Activated T-cell treated with anti-CD3 and anti-CD28 coated beads, Interleukin-2, amount 50 U/mL, for 4 hours (primary cell): ENCODE results near the gene B3GNT8. TPM values are rescaled to one million over a fixed set of nuclear protein-coding genes. Genes with fewer than 3 reads are reported as not detected.
"Not testable (repeated sequence)": the region's sequence is repeated elsewhere in the genome, so short reads cannot be mapped to it uniquely, and the experiment has no call there.

Source experiments
- ATAC-seq, 2 donors: fragments of 200-7000 bp; cut with Tn5 transposase; one replicate each; pipeline ENCODE4 v1.10.0; 2021
- DNase-seq: peaks from one replicate; pipeline ENCODE4 v3.0.0-alpha.2; 2020
- H3K27me3 Mint-ChIP-seq: one replicate; pipeline ENCODE4 v1.8.0; 2021; ENCODE audit warnings: low read depth, mixed read lengths
- H3K36me3 Mint-ChIP-seq: one replicate; pipeline ENCODE4 v1.8.0; 2022; ENCODE audit warnings: mixed read lengths; ENCODE audit not compliant: insufficient read depth
- H3K4me1 Mint-ChIP-seq: one replicate; pipeline ENCODE4 v1.8.0; 2021; ENCODE audit warnings: low read depth, mixed read lengths
- H3K4me3 Mint-ChIP-seq: one replicate; pipeline ENCODE4 v1.8.0; 2021; ENCODE audit warnings: mild to moderate bottlenecking, moderate library complexity, mixed read lengths
- H3K9me3 Mint-ChIP-seq: one replicate; pipeline ENCODE4 v1.8.0; 2021; ENCODE audit warnings: mixed read lengths
- total RNA-seq, 3 donors: library from RNA; stranded (reverse); gene quantifications; one replicate each; pipeline ENCODE4 v1.2.1, GENCODE V29; 2021

The B3GNT8 gene
- total RNA-seq, 3 donors from 2014 or later = 0.15 to 0.35 (median 0.24) TPM

- DNase-seq (no peak), ATAC-seq (no peak)
- Mint-ChIP-seq H3K4me1 (peaks cover 41% of the 10 kb centered on the region), H3K36me3 (peaks cover 14% of the 10 kb centered on the region), H3K9me3 (no peaks in the 10 kb centered on the region), H3K27me3 (no peaks in the 10 kb centered on the region), H3K4me3 (peak overlapping the region; percentile 99)
Observed at GRCh38 chr19:41399091-41399490, 28.1 kb downstream of the B3GNT8 start.

DNA sequence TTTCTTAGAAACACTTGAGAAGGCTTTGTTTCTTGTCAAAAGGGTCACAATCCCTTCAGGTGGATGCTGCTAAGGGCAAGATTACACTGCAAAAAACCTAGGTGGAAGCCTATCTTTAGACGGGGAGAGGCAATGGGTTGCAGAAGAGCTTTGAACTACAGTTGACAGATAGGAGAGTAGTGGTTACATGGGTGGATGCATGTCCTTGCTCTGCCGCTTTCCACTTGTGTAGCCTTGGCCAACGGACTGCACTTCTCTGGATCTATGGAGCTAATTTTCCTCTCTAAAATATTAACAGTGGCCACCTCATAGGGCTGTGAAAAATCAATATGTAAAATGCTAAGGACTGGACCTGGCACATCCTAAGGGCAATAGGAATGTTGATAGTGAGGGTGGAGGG, 28.6 kb downstream of the B3GNT8 start:
- no peaks in the 10 kb centered on the region for H3K9me3 Mint-ChIP-seq
- H3K27me3 Mint-ChIP-seq = no peaks in the 10 kb centered on the region
- H3K4me3 Mint-ChIP-seq = peak overlapping the region; percentile 99
- ATAC-seq (no peak), DNase-seq (no peak)
- peaks cover 14% of the 10 kb centered on the region for H3K36me3 Mint-ChIP-seq
- peaks cover 39% of the 10 kb centered on the region for H3K4me1 Mint-ChIP-seq

GRCh38 chr19:41398050-41398418, 29.1 kb downstream of the B3GNT8 start:
- Mint-ChIP-seq H3K27me3 (no peaks in the 10 kb centered on the region), H3K36me3 (peaks cover 14% of the 10 kb centered on the region), H3K4me3 (peak overlapping the region; percentile 99), H3K9me3 (no peaks in the 10 kb centered on the region), H3K4me1 (peaks cover 39% of the 10 kb centered on the region)
- ATAC-seq (no peak), DNase-seq (no peak)

DNA sequence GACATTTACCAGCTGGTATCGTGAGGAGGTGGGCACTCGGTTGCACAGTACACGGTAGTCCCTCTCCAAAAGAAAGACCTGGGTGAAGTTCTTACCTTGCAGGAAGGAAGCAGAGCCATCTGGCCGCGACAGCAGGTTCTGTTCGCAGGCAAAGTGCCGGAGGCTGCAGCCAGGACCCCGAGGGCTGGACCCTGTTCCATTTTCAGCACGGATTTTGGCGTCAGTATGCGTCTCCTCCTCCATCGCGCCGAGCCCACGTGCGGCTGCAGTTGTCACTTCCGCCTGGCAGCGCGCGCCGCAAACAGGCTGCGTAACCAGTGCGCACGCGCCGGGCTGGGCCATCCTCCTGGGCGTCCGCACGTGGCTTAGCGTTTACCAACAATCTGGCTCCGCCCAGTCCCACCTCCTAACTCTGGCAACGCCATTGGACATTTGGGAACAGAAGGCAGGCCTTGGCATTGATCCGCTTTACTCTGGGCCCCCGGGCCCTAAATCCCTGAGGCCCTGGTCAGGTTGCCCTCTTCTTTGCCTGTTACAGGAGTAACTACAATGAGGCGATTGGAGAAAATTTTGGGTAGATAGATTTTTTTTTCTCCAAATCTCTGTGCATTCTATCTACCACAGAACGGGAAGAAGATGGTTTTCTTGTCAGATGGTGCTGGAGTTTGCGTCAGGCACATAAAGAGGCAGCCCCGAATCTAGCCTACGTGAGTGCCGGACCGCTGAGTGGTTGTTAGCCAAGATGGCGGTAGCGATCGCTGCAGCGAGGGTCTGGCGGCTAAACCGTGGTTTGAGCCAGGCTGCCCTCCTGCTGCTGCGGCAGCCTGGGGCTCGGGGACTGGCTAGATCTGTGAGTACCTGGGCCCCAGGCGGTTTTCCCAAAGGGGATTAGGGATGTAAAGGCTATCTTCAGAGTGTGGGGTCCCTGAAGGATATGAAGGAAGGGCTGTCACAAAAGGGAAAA, 29.8 kb downstream of the B3GNT8 start, which contains the start of the genes BCKDHA and EXOSC5:
BCKDHA (plus strand) TSS at position 733 of the 964 bp plus-strand sequence; CDS start at position 743, 10 bp downstream.
EXOSC5 (minus strand) TSS at position 274 of the 964 bp plus-strand sequence; CDS start at position 243, 31 bp downstream.
- H3K4me3 Mint-ChIP-seq = peak within 1 kb of the TSS; percentile 99
- no peaks in the 10 kb centered on the region for H3K9me3 Mint-ChIP-seq
- H3K36me3 Mint-ChIP-seq = peaks cover 16% of the 10 kb centered on the region
- peaks cover 39% of the 10 kb centered on the region for H3K4me1 Mint-ChIP-seq
- peak; percentile 98 to 99 for ATAC-seq
- peak; percentile 98 for DNase-seq
- H3K27me3 Mint-ChIP-seq = no peaks in the 10 kb centered on the region

- H3K4me3 Mint-ChIP-seq = peak overlapping the region; percentile 99
- DNase-seq = no peak
- ATAC-seq = no peak
- no peaks in the 10 kb centered on the region for H3K27me3 Mint-ChIP-seq
- H3K36me3 Mint-ChIP-seq = peaks cover 22% of the 10 kb centered on the region
- peaks cover 31% of the 10 kb centered on the region for H3K4me1 Mint-ChIP-seq
- no peaks in the 10 kb centered on the region for H3K9me3 Mint-ChIP-seq
Observed at GRCh38 chr19:41395355-41395754, 31.8 kb downstream of the B3GNT8 start.

DNA sequence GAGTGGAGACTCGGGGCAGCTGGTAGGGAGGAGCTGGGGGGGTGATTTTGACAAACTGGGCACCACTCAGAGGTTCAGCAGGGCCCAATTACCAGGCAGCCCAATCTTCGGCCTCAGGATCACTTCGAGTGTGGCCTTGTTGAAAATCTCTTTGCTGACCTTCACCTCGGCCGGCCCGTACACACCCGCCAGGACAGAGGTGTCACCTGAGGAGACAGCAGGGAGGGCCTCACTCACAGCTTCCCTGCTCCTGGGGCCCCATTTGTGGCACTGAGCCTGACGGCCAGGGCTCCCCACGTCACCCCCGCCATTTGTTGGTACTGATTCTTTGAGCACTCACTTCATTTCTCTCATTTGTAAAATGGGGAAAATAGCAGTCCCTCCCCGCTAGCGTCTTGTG, 34.4 kb downstream of the B3GNT8 start:
- H3K36me3 Mint-ChIP-seq = peaks cover 25% of the 10 kb centered on the region
- ATAC-seq (no peak), DNase-seq (no peak)
- H3K4me3 Mint-ChIP-seq = no peak overlapping the region
- H3K27me3 Mint-ChIP-seq = no peaks in the 10 kb centered on the region
- H3K9me3 Mint-ChIP-seq = no peaks in the 10 kb centered on the region
- peaks cover 14% of the 10 kb centered on the region for H3K4me1 Mint-ChIP-seq

DNA sequence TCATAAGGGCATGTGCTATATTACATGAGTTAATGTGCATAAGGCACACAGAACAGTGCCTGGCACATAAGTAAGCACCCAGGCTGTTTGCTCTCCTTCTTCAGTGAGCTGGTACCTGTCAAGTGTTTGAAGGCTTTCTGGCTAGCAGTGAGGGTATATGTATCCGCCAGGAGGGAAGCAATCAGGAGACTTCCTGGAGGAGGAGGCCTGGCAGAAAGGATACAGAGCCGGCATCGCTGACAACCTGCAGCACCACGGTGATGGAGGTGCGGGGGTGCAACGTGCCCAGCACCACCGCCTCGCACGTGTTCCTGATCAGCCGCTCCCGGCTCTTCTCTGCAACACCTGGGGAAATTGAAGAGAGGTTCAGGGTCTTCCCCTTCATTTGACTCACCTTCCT, 35.6 kb downstream of the B3GNT8 start:
- Mint-ChIP-seq H3K4me3 (no peak overlapping the region), H3K36me3 (peaks cover 25% of the 10 kb centered on the region), H3K9me3 (no peaks in the 10 kb centered on the region), H3K4me1 (peaks cover 12% of the 10 kb centered on the region), H3K27me3 (no peaks in the 10 kb centered on the region)
- DNase-seq = no peak
- no peak for ATAC-seq

GRCh38 chr19:41386442-41386841, 40.7 kb downstream of the B3GNT8 start:
- DNase-seq = no peak
- peaks cover 20% of the 10 kb centered on the region for H3K36me3 Mint-ChIP-seq
- no peaks in the 10 kb centered on the region for H3K9me3 Mint-ChIP-seq
- H3K27me3 Mint-ChIP-seq = no peaks in the 10 kb centered on the region
- no peaks in the 10 kb centered on the region for H3K4me1 Mint-ChIP-seq
- H3K4me3 Mint-ChIP-seq = no peak overlapping the region
- ATAC-seq = no peak

GRCh38 chr19:41384351-41384750, 42.8 kb downstream of the B3GNT8 start:
- Mint-ChIP-seq H3K4me3 (no peak overlapping the region), H3K27me3 (no peaks in the 10 kb centered on the region), H3K4me1 (no peaks in the 10 kb centered on the region), H3K9me3 (no peaks in the 10 kb centered on the region), H3K36me3 (peaks cover 10% of the 10 kb centered on the region)
- ATAC-seq = no peak
- DNase-seq = no peak

DNA sequence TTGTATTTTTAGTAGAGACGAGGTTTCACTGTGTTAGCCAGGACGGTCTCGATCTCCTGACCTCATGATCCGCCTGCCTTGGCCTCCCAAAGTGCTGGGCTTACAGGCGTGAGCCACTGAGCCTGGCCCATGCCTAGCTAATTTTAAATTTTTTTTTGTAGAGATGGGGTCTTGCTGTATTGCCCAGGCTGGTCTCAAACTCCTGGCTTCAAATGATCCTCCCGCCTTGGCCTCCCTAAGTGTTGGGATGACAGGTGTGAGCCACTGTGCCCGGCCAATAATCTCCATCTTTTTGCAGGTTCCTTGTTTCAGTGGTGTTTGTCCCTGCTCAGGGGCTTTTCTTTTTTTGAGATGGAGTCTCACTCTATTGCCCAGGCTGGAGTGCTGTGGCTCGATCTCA, 45.6 kb downstream of the B3GNT8 start:
- H3K4me3 Mint-ChIP-seq = not testable (repeated sequence)

DNA sequence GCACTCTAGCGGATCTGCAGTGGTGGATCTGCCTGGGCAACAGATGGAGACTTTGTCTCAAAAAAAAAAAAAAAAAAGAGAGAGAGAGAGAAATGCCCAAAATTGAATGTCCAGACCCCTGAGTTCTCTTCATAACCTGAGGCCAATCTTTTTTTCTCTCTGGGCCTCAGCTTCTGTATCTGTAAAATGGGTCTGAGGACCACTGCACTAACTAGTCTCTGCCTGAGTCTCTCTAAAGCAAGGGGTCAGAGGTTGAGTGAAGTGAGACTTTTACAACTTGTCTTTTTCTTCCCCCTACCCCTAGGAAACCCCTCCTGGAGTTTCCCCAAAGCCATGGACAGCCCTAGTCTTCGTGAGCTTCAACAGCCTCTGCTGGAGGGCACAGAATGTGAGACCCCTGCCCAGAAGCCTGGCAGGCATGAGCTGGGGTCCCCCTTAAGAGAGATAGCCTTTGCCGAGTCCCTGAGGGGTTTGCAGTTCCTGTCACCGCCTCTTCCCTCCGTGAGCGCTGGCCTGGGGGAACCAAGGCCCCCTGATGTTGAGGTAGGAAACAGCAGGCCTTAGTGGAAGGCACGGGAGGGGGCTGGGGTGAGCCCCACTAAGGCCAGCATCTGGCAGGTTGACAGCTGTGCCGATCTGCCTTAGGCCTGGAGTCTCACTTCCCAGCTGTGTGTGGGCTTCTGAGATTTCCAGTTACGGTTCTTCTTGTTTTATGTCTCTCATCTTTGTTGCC, 49.0 kb downstream of the B3GNT8 start:
- Mint-ChIP-seq H3K4me3 (no peak overlapping the region), H3K4me1 (peaks cover 10% of the 10 kb centered on the region), H3K27me3 (no peaks in the 10 kb centered on the region), H3K36me3 (peaks cover 3% of the 10 kb centered on the region), H3K9me3 (no peaks in the 10 kb centered on the region)
- DNase-seq (no peak), ATAC-seq (peak; percentile 54 to 58)

More for the DNA sequence above, 45.6 kb downstream of the B3GNT8 start:
- not testable (repeated sequence) for DNase-seq, H3K36me3 Mint-ChIP-seq, H3K27me3 Mint-ChIP-seq, H3K4me1 Mint-ChIP-seq, H3K9me3 Mint-ChIP-seq, ATAC-seq

DNA sequence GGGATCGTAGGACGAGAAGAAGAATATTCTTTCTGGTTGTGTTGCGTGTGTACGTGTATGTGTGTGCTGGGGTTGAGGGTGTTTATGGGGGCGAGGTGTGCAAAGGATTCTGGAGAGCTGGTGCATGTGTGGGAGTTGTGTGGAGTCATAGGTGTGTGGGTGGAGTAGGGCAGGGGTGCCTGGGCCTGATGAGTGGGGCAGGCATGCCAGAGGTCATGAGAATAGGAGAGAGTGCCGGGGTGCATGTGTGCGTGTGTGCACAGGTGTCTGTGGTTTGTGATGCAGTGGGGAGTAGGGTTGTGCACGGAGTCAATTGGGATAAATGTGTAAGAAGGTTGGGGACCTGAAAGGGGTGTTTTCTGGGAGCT, 50.2 kb downstream of the B3GNT8 start:
- ATAC-seq = peak; percentile 54 to 74
- no peaks in the 10 kb centered on the region for H3K27me3 Mint-ChIP-seq
- no peaks in the 10 kb centered on the region for H3K36me3 Mint-ChIP-seq
- DNase-seq = peak; percentile 54
- no peaks in the 10 kb centered on the region for H3K9me3 Mint-ChIP-seq
- peak overlapping the region; percentile 72 for H3K4me3 Mint-ChIP-seq
- H3K4me1 Mint-ChIP-seq = peaks cover 10% of the 10 kb centered on the region

GRCh38 chr19:41376241-41376997, 50.8 kb downstream of the B3GNT8 start, which contains the start of gene TMEM91:
Gene TMEM91 (plus strand): TSS chr19:41376533. CDS start chr19:41378310, 1,777 bp downstream.
- Mint-ChIP-seq H3K36me3 (no peaks in the 10 kb centered on the region), H3K27me3 (no peaks in the 10 kb centered on the region), H3K4me3 (peak within 1 kb of the TSS; percentile 72), H3K9me3 (no peaks in the 10 kb centered on the region), H3K4me1 (peaks cover 10% of the 10 kb centered on the region)
- ATAC-seq = peak; percentile 58 to 62
- DNase-seq = no peak
